Esophagus (tissue), 2 donors: ENCODE measurements around the gene CAGE1. TPM values are rescaled to one million over a fixed set of nuclear protein-coding genes. Genes with fewer than 3 reads are reported as not detected.
"Not testable (repeated sequence)": the region's sequence is repeated elsewhere in the genome, so short reads cannot be mapped to it uniquely, and the experiment has no call there.

ENCODE experiments used
- H3K27ac ChIP-seq, 2 donors: one replicate each; pipeline ENCODE4 v1.5.1; 2013; ENCODE audit warnings: low read depth in 2 of 2, mild to moderate bottlenecking in 2 of 2, inconsistent platforms in 1 of 2, low read length in 1 of 2, moderate library complexity in 1 of 2
- H3K27me3 ChIP-seq, 2 donors: one replicate each; pipeline ENCODE4 v1.6.1; 2013; ENCODE audit warnings: low read length in 2 of 2, control low read depth in 1 of 2, mild to moderate bottlenecking in 1 of 2; ENCODE audit not compliant: insufficient read depth in 2 of 2, control insufficient read depth in 1 of 2
- H3K36me3 ChIP-seq, 2 donors: one replicate each; pipeline ENCODE4 v1.6.1; 2013; ENCODE audit warnings: low read length in 1 of 2; ENCODE audit not compliant: control insufficient read depth in 2 of 2, insufficient read depth in 2 of 2
- H3K4me1 ChIP-seq, 2 donors: one replicate each; pipeline ENCODE4 v1.6.1; 2013; ENCODE audit warnings: low read length in 1 of 2; ENCODE audit not compliant: control insufficient read depth in 2 of 2, insufficient read depth in 2 of 2
- H3K4me3 ChIP-seq, 2 donors: one replicate each; pipeline ENCODE4 v1.5.1; 2013; ENCODE audit warnings: low read length in 2 of 2, mild to moderate bottlenecking in 2 of 2, low read depth in 1 of 2, moderate library complexity in 1 of 2
- H3K9me3 ChIP-seq, 2 donors: one replicate each; pipeline ENCODE4 v1.6.1; 2013; ENCODE audit warnings: mild to moderate bottlenecking in 2 of 2, low read depth in 1 of 2, low read length in 1 of 2, moderate library complexity in 1 of 2; ENCODE audit not compliant: control insufficient read depth in 2 of 2, insufficient read depth in 1 of 2
- WGBS, 2 donors: extraction: QIAGEN DNeasy Blood & Tissue Kit; methylation state at CpG; one replicate each; pipeline ENCODE4 v1.1.7; 2013; 5-methylcytosine and 5-hydroxymethylcytosine counted together
- polyA plus RNA-seq, 2 donors: library from polyadenylated mRNA; stranded (reverse); fragments of 200-250 nt; gene quantifications; one replicate each; pipeline ENCODE4 v1.2.3, GENCODE V29; 2013
- donor health status: healthy with polysubstance abuse.
- donor health status: Bipolar disorder and iron deficiency.

Gene CAGE1
- polyA plus RNA-seq, 2 donors = 0.02 TPM

DNA sequence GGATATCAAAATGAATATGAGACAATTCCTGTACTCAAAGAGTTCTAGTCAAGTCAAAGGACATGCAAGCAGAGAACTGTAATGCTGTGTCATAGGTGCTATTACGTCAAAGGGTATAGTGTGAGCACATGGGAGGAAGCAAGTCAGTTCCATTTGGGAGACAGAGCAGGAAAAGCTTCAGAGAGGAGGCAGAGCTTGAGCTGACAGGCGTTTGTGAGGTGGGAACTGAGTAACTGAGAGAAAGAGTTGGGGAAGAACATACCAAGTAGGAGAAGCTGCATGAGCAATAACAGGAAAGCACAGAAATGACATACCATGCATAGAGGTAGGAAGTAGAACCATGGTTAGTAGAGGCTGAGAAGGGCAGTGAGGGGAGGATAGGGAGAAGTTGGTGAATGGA, 61.3 kb downstream of the CAGE1 start:
- Histone ChIP-seq H3K4me3 (no peak overlapping the region), H3K4me1 (no peaks in the 10 kb centered on the region), H3K36me3 (no peaks in the 10 kb centered on the region), H3K27ac (no peak overlapping the region), H3K27me3 (no peaks in the 10 kb centered on the region), H3K9me3 (no peaks in the 10 kb centered on the region)
- WGBS, 2 donors = 67 to 71% methylated on average over 2 of the region's 2 CpGs

DNA sequence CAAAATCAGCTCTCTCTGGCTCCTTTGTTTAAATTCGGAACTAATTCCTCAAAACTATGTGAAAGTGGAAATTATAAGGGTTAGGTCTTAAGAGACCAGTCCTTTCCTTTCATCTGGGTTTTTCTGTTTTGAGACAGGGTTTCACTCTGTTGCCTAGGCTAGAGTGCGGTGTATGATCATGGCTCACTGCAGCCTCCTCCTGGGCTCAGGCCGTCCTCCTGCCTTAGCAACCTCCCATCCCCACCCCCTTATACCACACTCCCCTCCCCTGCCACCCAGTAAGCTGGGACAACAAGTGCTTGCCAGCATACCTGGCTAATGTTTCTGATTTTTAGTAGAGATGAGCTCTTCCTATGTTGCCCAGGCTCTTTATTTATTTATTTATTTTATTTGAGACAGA, 63.8 kb downstream of the CAGE1 start:
- WGBS, 2 donors = 82% methylated on average over 3 of the region's 3 CpGs
- no peaks in the 10 kb centered on the region for H3K27me3 ChIP-seq
- H3K27ac ChIP-seq = no peak overlapping the region

DNA sequence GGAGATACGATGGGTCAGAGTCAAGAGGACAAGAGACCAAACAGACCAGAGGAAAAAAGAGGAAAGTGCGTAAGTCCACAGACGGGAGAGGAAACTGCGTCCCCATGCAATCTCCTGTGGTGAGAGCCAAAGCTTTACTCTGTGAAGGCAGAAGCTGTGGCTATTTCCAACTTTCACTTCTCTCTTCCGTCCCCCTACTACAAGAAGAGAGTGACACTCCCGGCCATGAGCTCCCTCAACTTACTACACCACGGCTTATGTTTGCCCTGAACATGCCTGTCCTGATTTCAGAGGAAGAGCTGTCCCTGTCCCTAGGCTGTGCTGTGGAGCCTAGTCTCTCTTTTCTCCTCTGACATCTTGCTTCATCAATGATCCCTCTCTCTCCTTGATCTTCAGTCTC, 65.0 kb downstream of the CAGE1 start:
- no peak overlapping the region for H3K27ac ChIP-seq
- 74 to 76% methylated on average over 7 of the region's 7 CpGs for WGBS, 2 donors
- H3K9me3 ChIP-seq = no peaks in the 10 kb centered on the region

More for the DNA sequence above, 63.8 kb downstream of the CAGE1 start:
- Histone ChIP-seq H3K9me3 (no peaks in the 10 kb centered on the region), H3K36me3 (no peaks in the 10 kb centered on the region), H3K4me1 (no peaks in the 10 kb centered on the region), H3K4me3 (no peak overlapping the region)

DNA sequence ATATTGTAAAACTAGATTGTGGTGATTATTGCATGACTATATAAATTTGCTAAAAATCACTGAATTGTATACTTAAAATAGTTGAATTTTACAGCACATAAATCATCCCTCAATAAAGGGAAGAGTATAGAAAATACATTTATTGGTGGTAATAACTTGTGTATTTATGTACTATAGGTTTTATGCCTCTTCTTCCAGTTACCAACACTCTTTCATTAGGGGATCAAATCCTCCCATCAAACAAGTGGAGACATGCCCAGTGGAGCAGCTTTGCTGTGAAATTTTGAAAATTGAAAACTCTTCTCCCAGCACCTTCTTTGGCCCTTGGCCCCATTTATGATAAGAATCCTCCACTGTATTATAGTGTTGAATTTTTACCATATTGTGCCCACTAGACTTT, 66.5 kb downstream of the CAGE1 start:
- no peaks in the 10 kb centered on the region for H3K9me3 ChIP-seq
- H3K27ac ChIP-seq = no peak overlapping the region
- no peak overlapping the region for H3K4me3 ChIP-seq
- H3K4me1 ChIP-seq = no peaks in the 10 kb centered on the region
- no peaks in the 10 kb centered on the region for H3K36me3 ChIP-seq
- no peaks in the 10 kb centered on the region for H3K27me3 ChIP-seq

More for the DNA sequence above, 65.0 kb downstream of the CAGE1 start:
- no peaks in the 10 kb centered on the region for H3K27me3 ChIP-seq
- H3K4me1 ChIP-seq = no peaks in the 10 kb centered on the region
- H3K36me3 ChIP-seq = no peaks in the 10 kb centered on the region
- no peak overlapping the region for H3K4me3 ChIP-seq

DNA sequence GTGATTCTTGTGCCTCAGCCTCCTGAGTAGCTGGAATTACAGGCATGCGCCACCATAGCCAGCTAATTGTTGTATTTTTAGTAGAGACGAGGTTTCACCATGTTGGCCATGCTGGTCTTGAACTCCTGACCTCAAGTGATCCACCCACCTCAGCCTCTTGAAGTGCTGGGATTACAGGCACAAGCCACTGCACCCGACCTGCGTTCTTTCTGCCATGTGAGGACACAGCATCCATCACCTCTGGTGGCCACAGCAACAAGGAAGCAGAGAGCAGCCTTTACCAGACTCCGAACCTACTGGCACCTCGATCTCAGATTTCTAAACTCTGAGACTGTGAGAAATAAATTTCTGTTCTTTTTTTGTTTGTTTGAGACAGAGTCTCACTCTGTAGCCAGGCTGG, 67.7 kb downstream of the CAGE1 start:
- not testable (repeated sequence) for H3K36me3 ChIP-seq, H3K27ac ChIP-seq, H3K4me3 ChIP-seq, H3K27me3 ChIP-seq, H3K9me3 ChIP-seq, H3K4me1 ChIP-seq
- WGBS, 2 donors = 89 to 90% methylated on average over 6 of the region's 6 CpGs

DNA sequence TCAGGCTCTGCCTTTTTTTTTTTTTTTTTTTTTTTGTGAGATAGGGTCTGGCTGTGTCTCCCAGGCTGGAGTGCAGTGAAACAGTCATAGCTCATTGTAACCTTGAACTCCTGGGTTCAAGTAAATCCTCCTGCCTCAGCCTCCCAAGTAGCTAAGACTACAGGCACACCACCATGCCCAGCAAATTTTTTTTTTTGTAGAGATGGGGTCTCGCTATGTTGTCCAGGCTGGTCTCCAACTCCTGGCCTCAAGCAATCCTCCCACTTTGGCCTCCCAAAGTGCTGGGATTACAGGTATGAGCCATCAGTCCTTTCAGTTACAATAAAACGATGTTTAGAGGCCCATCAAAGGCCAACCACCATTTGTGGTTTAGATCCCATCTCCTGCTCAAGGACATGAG, 70.1 kb downstream of the CAGE1 start:
- not testable (repeated sequence) for H3K9me3 ChIP-seq, H3K27me3 ChIP-seq, H3K4me1 ChIP-seq, H3K36me3 ChIP-seq, H3K4me3 ChIP-seq, H3K27ac ChIP-seq
- 89% methylated on average over 2 of the region's 2 CpGs for WGBS, 2 donors

DNA sequence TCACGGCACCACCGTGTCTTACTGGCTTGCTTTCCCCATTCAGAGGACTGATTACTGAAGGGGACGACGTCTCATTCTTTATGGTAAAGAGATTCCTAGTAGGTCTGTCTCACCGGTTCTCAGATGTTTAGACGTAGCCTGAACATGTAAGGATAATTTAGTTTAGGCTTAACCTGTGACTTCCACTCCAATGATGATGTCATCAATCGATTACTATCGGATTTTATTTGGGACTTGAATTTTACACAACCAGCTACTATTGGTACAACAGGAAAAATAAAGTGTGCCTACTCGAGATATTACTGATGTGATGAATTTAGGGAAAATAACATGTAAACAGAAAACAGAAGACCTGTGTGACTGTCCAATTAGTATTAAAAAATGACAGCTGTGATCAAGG, 72.0 kb downstream of the CAGE1 start:
- no peaks in the 10 kb centered on the region for H3K9me3 ChIP-seq
- no peak overlapping the region for H3K27ac ChIP-seq
- H3K36me3 ChIP-seq = no peaks in the 10 kb centered on the region
- H3K4me1 ChIP-seq = peaks cover 0 to 3% of the 10 kb centered on the region in 2 donors
- H3K4me3 ChIP-seq = no peak overlapping the region
- WGBS, 2 donors = 75 to 78% methylated on average over 9 of the region's 9 CpGs
- no peaks in the 10 kb centered on the region for H3K27me3 ChIP-seq

DNA sequence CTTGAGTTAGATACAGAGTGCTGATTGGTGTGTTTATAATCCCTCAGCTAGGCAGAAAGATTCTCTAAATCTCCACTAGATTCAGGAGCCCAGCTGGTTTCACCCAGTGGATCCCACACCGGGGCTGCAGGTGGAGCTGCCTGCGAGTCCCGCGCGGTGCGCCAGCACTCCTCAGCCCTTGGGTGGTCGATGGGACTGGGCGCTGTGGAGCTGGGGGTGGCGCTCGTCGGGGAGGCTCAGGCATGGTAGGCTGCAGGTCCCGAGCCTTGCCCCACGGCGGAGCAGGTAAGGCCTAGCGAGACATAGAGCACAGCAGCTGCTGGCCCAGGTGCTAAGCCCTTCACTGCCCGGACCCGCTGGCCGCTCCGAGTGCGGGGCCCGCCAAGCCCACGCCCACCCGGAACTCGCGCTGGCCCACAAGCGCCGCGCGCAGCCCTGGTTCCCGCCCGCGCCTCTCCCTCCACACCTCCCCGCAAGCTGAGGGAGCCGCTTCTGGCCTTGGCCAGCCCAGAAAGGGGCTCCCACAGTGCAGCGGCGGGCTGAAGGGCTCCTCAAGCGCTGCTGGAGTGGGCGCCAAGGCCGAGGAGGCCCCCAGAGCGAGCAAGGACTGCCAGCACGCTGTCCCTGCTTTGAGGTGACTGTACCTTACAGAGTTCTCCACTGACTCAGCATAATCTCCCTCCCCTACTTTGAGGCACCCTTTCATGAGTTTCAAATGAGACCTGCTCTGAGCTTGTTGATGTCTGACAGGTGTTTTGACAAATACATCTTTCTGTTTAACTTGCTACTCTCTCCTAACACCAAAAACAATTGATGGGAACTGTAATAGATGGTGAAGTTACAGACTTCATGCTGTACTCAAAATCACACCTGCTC, 72.6 kb downstream of the CAGE1 start:
- Histone ChIP-seq H3K36me3 (no peaks in the 10 kb centered on the region), H3K4me1 (peaks cover 0 to 3% of the 10 kb centered on the region in 2 donors), H3K27ac (no peak overlapping the region), H3K27me3 (no peaks in the 10 kb centered on the region), H3K4me3 (no peak overlapping the region), H3K9me3 (no peaks in the 10 kb centered on the region)
- WGBS, 2 donors = 95 to 96% methylated on average over 33 to 41 of the region's 41 CpGs

DNA sequence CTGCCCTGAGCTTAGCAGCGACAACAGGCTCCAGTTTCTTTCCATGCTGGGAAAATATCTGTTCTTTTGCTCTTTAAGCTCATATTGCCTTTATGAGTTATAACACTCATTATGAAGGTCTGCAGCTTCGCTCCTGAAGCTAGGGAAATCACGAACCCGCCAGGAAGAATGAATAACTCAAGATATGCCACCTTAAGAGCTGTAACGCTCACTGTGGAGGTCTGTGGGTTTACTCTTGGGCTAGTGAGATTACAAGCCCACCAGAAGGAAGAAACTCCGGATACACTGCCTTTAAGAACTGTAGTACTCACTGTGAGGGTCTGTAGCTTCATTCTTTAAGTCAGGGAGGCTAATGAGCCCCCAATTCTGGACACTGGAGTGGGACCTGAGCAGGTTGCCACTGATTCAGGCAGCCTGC, 73.6 kb downstream of the CAGE1 start:
- H3K9me3 ChIP-seq = no peaks in the 10 kb centered on the region
- no peak overlapping the region for H3K4me3 ChIP-seq
- no peak overlapping the region for H3K27ac ChIP-seq
- H3K36me3 ChIP-seq = no peaks in the 10 kb centered on the region
- 88 to 92% methylated on average over 6 of the region's 6 CpGs for WGBS, 2 donors
- H3K27me3 ChIP-seq = no peaks in the 10 kb centered on the region
- peaks cover 0 to 3% of the 10 kb centered on the region in 2 donors for H3K4me1 ChIP-seq
